OCI-LY3 (cell line): ENCODE measurements around the gene SLC25A14.

Experiments
- EZH2phosphoT487 ChIP-seq: fragments of 200-600 bp; shearing (Covaris generic); IDR thresholded peaks from 2 replicates; pipeline ENCODE4 v1.6.1; 2018; ENCODE audit warnings: antibody characterized with exemption, mixed run types, low read depth
- TF ChIP-seq, protein P1 (sequence below): fragments of 200-600, 300-600 bp; sonication (generic); IDR thresholded peaks from 2 replicates; pipeline ENCODE4 v1.5.1; 2014; ENCODE audit warnings: antibody characterized with exemption, low read length, low read depth

DNA sequence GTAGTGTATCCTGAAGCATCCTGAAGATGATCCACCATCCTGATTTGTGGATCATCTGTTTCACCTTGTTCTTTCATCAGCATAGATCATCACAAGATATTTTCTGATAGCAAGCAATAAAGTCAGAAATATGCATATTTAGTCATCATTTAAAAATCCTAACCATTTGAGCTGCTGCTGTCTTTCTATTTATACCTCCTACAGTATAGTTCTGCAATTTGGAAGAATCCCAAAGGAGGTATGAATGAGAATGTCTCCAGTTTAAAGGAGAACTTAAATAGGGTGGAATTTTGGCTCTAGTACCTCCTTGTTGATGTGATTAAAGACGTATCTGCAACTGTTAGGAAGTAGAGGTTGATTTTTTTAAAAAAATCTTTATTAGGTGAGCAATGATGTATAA, 7.6 kb downstream of the SLC25A14 start:
- TF ChIP-seq, protein P1, sequence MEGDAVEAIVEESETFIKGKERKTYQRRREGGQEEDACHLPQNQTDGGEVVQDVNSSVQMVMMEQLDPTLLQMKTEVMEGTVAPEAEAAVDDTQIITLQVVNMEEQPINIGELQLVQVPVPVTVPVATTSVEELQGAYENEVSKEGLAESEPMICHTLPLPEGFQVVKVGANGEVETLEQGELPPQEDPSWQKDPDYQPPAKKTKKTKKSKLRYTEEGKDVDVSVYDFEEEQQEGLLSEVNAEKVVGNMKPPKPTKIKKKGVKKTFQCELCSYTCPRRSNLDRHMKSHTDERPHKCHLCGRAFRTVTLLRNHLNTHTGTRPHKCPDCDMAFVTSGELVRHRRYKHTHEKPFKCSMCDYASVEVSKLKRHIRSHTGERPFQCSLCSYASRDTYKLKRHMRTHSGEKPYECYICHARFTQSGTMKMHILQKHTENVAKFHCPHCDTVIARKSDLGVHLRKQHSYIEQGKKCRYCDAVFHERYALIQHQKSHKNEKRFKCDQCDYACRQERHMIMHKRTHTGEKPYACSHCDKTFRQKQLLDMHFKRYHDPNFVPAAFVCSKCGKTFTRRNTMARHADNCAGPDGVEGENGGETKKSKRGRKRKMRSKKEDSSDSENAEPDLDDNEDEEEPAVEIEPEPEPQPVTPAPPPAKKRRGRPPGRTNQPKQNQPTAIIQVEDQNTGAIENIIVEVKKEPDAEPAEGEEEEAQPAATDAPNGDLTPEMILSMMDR = no peak
- no peak for TF ChIP-seq EZH2phosphoT487
